Dermis blood vessel endothelial cell (primary cell): ENCODE measurements around the gene TASP1. TPM values are rescaled to one million over a fixed set of nuclear protein-coding genes. Genes with fewer than 3 reads are reported as not detected.
A peak's percentile ranks its signal among the peaks of the same experiment; 100 is the strongest.
"Not testable (repeated sequence)": the region's sequence is repeated elsewhere in the genome, so short reads cannot be mapped to it uniquely, and the experiment has no call there.

ENCODE experiments used
- DNase-seq: peaks from one replicate; pipeline ENCODE4 v3.0.0; 2010
- total RNA-seq: library from RNA; depleted of rRNA; stranded (reverse); fragments of >200 nt; gene quantifications from 2 replicates; pipeline ENCODE4 v1.2.3, GENCODE V29; 2014

The TASP1 gene, protein sequence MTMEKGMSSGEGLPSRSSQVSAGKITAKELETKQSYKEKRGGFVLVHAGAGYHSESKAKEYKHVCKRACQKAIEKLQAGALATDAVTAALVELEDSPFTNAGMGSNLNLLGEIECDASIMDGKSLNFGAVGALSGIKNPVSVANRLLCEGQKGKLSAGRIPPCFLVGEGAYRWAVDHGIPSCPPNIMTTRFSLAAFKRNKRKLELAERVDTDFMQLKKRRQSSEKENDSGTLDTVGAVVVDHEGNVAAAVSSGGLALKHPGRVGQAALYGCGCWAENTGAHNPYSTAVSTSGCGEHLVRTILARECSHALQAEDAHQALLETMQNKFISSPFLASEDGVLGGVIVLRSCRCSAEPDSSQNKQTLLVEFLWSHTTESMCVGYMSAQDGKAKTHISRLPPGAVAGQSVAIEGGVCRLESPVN
- total RNA-seq = 8.2 and 9.7 TPM in 2 replicates

DNA sequence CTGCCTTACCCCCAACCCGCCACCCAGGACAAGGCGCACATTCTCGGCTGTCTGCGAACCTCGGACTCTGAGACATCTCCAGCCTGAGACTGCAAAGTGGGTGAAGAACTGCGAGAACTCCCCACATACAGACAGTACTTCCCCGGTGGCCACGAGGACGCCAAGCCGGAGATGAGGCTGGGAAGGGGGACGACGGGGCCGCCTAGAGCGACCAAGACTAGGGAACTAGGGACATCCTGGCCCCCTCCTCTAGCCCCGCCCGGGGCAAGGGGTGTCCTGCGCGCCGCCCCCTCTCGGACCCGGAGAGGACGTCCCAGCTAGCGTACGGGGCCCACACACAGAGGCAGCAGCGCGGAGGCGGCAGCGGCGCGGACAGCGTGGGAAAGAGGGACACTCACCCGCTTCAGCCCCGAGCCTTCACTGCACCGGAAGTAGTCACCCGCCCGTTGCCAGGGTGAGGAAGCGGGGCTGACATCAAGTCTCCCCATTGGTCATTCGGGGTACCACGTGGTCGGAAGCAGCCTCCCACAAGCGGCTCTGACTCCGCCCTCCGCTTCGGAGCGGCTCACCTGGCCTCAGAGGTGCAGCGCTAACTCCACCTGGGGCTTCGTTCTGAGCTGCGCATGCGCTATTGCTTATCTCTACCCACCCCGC, at the start of gene TASP1:
TASP1 (minus strand) TSS at position 437 of the 654 bp plus-strand sequence. CDS start 8,854 bp downstream, outside the sequence.
- DNase-seq = peak; percentile 97

DNA sequence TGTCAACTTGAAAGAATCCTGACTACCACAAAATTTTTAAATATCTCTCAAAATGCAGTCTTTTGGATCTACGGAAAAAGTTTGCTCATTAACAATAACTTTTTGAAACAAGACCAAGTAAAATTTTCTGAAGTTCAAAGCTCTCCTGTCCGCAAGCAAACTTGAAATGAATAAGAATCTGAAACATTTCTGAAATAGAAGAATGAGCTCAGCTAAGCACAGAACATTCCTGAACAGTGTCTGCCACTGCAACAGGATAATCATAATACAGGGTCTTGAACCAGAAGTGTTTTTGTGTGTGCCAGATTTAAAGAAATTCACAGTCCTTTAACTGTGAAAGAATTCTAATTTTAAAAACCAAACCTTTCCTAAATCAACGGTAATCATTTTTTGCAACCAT, 49.1 kb upstream of the TASP1 start:
- no peak for DNase-seq

DNA sequence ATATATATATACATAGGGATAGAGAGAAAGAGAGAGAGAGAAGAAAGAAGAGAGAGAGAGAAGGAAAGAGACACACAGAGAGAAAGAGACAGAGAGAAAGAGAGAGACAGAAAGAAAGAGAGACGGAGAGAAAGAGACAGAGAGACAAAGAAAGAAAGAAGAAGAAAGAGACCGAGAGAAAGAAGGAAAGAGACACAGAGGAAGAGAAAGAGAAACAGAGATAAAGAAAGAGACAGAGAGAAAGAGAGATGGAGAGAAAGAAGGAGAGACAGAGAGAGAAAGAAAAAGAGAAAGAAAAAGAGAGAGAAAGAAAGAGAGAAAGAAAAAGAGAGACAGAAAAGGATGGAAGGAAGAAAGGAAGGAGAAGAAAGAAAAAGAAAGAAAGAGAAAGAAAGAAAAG, 46.9 kb upstream of the TASP1 start:
- DNase-seq = no peak

DNA sequence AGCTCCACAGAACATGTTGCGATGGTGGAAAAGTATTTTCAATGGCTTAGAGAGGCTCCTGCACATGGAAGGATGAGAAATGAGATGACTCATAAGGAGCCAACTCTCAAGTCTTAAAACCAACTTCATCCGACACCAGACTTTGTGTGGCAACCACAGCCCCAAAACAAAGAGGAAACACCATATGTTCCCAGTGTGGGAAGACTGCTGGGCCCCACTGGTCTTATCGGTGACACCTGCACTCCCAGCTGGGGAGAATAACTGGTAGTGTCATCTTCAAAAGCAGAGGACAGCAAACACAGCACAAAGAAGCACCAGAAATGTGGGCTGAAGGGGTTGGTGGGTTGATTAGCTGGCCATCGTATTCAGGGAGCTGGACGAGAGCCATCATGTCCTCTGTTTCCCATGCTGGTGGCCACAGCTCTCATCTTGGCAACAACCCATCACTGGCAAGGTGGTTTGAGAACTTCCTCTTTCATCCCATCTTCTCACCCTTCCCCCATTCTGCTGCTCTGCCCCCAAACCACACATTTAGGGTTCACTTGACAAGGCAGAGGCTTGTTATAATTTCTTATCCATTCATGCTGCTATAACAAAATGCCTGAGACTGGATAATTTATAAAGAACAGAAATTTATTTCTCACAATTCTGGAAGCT, 46.0 kb upstream of the TASP1 start:
- DNase-seq = no peak

DNA sequence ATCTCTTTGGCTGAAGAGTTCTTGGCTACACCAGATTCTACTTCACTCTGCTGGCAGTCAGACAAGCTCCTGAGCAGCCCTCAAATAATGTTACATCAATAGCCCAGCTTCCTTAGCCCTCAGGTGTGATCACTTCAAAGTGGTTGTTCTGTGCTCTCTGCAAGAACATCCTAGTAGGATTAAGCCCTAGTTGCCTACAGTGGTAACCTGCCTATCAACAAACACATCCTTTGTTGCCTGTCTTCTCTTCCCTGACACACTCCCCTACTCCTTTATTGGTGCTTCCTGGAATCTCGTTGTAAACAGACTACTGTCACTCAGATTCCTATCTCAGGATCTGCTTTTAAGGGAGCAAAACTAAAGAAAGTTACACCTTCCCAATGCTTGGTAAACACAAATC, 45.1 kb upstream of the TASP1 start:
- DNase-seq = no peak

DNA sequence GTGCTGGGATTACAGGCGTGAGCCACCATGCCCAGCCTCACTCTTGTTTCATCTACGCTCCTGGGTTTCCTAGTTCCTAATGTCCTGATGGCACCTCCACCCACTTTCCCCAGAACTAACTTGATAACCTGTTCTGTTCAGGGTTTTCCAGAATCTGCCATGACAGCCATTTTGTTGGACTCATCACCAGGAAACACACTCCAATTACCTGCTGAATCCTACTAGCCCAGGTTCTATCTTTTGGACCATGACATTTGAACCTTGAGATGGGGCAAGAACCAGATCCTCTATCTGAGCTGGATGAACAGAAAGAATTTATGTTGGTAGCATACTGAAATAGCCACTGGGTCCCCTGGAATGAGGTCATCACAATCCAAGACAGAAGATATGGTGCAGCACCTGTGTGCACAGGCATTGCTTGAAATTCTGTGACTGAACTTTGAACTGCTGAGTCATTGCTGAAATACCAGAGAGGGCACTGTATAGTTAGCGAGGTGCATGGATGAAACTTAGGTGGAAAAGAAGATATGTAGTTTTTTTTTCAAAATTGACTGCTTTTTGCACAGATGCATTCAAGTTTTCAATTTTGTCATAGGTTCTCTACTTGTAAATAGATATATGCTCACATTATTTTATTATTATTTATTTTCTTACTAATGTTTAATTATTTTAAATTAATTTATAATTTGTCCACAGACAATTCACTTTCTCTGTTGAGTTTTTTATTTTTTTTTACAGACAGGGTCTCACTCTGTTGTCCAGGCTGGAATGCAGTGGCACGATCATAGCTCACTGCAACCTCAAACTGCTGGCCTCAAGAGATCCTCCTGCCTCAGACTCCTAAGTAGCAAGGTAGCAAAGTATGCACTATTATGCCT, 42.8 kb upstream of the TASP1 start:
- no peak for DNase-seq

DNA sequence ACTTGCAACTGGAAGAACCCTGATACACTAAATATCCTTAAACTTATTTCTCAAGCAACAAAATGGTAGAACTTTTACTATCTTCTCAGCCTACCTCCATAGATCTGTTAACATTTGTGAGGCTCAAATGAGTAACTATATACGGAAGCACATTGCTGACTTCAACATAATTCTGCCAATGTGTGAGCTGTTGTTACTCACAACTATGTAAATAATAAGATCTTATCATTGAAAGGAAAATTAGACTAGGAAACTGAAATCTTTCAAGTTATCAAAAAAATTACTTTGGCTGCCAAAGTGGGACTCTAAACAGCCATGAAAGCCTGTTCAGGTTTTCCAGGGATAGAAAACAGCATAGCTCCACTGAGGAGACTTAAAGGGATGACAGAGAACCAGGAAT, 40.2 kb upstream of the TASP1 start:
- no peak for DNase-seq

DNA sequence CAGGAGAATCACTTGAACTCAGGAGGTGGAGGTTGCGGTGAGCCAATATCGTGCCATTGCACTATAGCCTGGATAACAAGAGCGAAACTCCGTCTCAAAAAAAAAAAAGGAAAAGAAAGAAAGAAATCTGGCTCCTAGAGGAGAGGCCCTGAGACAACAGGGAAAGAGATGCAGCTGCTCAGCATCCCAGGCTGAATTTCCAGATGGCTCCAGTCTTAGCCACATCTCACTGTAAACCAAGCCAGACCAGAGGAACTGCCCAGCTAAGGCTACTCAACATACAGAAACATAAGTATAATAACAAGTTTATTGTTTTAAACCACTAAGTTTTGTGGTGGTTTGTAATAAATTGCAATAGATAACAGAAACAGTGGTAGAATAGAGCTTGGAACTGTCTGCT, 38.5 kb upstream of the TASP1 start:
- DNase-seq = no peak

DNA sequence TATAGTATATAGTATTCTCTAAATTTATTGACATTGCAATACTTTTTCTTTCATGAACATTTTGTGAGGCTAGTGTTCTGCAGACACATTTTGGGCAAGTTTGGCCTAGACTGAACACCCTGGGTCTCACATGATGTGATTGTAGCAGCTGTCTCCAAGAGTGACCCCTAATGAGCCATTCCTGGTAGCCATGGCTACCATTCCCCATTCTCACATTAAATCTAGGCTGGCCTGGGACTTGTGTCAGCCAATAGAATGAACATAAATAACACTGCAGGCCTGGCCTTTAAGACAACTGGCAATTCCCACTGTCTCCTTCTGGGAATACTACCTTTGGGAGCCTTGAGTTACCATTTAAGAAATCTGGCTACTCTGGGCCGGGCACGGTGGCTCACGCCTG, 38.0 kb upstream of the TASP1 start:
- no peak for DNase-seq

DNA sequence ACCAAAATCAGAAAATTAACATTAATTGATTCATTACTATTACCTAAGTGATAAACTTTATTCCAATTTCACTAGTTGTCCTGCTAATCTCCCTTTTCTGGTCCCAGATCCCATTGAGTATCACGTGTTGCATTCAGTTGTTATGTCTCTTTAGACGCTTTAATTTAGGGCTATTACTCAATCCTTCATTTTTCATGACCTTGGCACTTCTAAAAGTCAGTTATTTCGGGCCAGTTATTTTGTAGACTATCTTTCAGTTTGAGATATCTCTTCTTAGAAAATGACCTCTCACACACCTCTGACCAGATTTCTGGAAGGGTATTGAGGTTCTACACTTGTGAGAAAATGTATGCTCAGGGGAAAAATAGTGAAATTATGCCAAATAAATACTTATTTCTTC, 34.0 kb upstream of the TASP1 start:
- no peak for DNase-seq

DNA sequence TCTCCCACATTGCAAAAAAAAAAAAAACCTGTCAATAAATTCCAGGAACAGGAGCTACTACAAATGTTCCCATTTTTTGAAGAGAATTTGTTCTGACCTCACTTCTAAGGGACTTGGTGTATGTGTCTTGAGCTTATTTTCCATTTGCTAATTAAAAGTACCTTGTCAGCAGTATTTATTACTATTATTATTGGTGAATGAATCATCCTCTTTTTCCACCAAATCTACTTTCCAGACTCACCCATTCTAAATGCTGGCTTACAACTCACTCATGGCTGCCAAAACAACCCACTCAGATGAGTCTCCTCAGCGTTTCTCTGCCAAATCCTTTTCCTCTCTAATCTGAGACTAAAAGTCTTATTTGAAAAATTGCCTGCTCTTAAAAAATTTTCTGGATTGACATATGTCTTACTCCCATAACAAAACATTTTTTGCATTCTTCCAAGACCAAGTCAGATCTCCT, 33.2 kb upstream of the TASP1 start:
- DNase-seq = peak; percentile 1

DNA sequence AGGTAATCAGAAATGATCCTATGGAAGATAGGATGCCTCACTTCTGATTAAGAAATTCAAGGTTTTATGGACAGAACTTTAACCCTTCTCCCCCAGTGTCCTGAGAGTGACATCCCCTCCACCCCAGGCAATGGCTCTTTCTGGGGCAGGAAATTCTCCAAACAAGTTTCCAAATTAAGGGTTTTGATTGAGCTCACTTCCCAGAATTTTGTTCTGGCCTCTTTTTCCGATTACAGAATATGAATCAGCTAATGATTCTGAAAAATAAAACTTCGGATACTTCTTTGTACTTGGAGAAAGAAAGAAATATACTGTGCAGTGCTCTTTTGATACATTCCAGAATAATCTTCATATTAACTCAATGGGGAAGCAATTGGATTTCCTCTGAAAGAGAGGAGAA, 32.8 kb upstream of the TASP1 start:
- DNase-seq = no peak

DNA sequence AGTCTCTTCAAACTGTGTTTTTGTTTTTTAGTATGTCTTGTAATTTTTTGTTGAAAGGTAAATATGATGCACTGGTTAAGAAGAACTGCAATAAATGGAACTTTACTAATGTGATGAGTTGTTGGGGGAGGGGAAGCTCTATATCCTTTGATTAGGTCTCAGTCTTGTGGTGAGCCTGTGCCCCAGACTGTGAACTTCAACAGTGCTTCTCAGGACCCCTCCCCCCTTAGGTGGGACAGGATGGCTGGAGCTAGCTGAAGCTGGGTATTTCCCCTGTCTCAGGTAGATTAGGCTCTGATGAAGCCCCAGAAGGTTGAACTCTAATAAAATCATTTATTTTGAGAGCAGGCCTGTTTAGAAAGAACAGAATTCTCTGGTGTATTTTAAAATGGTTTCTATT, 31.4 kb upstream of the TASP1 start:
- DNase-seq = no peak

DNA sequence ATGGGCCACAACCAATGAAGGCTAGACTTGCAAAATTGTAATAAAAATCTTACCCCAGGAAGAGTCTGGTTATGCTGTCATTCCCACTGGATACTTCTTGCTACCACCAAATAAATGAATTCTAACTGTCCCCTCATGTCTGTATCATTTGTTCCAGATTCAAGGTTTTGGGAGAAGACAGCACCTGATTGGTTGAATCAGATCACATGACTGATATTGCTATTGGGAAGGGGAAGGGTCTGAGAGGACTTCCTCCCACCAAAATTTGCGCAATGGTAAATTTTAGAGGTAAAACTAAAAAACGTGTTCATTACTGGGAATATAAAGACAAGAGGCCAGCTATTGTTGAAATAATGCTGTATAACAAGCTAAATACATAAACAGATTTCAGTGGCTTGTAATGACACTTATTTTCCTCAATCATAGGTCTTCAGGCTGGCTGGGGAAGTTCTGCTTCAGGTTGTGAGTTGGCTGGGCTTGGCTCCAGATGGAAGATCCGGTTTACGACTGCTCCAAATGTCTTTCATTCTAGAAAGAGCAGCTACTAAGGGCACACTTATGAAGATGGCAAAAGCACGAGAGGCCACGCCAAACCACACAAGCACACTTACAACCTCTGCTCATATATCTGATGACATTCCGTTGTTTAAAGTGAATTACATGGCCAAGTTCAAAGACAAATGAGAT, 27.1 kb upstream of the TASP1 start:
- DNase-seq = no peak

DNA sequence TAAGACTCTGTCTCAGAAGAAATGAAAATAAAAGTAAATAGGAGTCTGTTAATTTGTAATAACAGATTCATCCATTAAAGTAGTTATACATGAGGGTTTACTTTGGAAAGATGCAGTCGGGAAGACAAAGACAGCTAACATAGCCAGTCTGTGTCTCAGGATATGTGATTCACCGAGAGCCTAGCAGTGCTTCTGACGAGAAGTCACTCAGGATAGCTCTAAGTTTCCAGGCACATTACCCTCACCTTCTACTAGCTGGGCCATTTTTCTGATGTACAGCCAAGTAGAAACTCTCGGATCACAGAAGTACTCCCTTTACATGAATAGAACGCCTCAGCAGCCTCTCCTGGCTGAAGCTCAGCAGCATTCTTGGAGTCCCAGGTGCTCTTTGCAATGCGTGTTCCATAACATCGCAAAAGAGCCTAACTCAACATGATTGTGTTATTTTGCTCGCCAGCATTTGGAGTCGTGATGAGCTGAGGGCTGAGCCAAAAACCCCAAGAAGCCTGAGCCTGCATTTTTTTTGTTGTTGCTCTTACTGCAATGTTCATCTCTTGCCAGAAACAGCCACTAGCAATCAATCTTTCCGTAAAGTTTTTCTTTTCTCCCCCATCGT, 22.4 kb upstream of the TASP1 start:
- no peak for DNase-seq

DNA sequence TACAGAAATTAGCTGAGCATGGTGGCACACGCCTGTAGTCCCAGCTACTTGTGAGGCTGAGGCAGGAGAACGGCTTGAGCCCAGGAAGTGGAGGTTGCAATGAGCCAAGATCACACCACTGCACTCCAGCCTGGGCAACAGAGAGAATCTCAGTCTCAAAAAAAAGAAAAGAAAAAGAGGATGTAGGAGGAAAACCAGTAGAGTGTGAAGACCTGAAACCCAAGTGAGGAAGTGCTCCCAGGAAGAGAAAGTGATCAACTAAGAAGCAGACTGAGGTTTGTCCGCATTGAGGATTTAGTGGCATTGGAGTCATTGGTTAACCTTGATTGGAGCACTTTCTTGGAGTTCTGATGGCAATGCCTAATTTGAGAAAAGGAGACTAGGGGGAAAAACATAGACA, 20.6 kb upstream of the TASP1 start:
- no peak for DNase-seq

DNA sequence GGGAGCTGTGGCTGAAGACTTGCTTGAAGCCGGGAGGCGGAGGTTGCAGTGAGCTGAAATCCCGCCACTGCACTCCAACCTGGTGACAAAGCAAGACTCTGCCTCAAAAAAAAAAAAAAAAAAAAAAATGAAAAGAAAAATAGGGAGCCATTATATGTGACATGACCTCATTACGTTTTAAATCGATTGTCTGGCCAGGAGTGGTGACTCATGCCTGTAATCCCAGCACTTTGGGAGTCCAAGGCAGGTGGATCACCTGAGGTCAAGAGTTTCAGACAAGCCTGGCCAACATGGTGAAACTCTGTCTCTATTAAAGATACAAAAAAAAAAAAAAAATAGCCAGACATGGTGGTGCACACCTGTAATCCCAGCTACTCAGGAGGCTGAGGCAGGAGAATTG, 19.3 kb upstream of the TASP1 start:
- not testable (repeated sequence) for DNase-seq

DNA sequence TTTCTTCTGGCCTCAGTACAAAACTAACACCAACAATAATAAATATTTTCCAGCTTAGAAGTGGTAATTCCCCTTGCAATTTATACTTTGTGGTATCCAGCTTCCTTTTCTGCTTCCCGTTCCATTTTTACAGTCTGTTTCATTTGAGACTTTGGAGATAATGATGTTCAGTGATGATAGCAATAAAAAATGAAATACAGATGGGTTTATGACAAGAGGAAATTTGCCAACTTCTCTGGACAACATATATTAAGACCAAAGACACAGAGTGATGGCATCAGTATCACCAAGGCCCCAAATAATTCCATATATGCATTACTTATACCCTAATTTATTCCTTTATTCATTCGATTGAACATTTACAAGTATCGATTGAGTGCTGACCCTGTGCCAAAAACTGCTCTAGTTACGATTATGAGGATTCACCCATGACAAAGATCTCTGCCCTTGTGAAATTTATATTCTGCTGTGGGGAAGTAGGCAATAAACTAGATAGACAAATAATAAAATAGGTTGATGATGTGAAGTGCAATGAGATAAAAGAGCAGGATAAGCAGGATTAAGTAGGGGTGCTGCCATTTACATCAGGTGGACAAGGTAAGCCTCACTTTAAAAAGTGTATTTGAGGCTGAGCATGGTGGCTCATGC, 18.1 kb upstream of the TASP1 start:
- no peak for DNase-seq

DNA sequence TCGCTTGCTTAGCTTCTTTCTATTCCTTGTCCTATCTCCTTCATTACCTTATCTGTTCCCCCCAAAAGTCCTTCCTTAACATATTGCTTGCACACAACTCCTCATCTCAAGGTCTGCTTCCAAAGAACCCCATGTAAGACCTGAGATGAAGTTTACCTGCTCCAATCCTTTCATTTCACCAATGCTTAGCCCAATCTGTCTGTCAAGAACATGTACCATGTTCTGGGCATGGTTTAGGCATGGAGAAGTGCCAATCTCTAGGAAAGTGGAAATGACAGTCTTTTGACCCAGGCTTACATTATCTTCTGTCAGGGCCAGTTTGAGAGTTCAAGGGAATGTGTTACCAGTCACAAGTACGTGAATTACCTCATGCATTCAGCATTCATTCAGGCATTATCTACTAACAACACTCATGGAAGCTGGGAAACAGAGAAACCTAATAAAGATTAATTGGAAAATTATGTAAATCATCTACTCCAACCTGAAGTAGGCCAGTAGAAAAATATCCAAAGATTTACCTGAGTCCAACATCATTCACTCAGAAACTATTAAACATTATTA, 15.8 kb upstream of the TASP1 start:
- DNase-seq = no peak

DNA sequence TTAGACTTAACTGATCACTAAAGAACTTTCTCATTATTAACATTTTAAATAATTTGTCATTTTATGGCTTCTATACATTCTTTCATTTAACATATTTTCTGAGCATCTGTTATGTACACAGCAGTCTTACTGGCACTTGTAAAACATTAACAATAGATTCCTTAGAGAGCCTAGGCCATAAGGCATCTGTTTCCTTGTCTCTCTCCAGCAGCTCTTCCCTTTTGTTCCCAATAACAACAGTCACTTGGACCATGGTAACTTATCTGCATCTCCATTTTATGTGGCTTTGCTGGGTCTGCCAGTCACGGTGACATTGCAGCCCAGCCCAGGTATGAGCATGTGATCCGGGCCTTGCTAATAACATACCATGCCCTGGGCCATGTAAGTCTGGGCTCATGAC, 11.7 kb upstream of the TASP1 start:
- DNase-seq = no peak
